LNCaP clone FGC (cell line): ENCODE measurements around the gene PARK7.
"Not testable (repeated sequence)": the region's sequence is repeated elsewhere in the genome, so short reads cannot be mapped to it uniquely, and the experiment has no call there.

Experiments used
- DNase-seq: peaks from one replicate; pipeline ENCODE4 v3.0.0-alpha.2; 2011; ENCODE audit warnings: low read depth
- H3K4me3 ChIP-seq: 2 replicates; pipeline ENCODE4 v1.5.1; 2011; ENCODE audit warnings: mild to moderate bottlenecking, low read depth, low read length, control low read depth
- TF ChIP-seq, protein P1 (sequence below): IDR thresholded peaks from 2 replicates; pipeline ENCODE4 v1.5.1; 2012; ENCODE audit warnings: mild to moderate bottlenecking; ENCODE audit not compliant: control insufficient read depth, insufficient read depth; ENCODE audit errors: extremely low read depth

PARK7 gene

DNA sequence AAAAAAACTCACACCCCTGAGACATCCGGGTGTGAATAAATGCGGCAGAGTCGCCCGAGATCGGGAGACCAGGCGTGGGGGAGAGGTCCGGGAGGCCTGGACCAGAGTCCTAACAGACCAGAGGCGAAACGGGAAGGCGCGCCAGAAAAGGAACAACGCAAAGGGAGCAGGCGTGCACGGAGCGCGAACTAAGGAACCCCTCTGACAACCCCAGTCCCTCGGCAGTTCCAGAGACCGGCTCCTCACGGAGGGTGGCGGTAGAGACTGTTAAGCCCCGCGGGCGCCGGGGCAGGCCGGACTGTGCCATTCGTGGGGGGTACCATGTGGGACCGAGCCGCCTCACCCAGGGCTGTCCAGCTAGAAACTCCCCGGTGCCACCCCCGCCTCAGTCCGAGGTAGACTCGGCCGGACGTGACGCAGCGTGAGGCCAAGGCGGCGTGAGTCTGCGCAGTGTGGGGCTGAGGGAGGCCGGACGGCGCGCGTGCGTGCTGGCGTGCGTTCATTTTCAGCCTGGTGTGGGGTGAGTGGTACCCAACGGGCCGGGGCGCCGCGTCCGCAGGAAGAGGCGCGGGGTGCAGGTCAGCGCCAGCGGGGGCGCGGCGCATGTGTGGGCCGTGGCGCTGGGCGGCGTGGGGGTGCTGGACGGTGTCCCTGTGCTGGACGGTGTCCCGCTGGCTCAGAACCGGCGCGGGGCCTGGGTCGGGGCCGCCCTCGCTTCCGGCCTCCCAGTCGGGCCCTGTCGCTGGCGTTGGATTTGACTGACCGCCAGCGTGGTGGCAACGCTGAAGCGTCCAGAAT lies at the start of gene PARK7:
PARK7 (plus strand) TSS at position 496 of the 798 bp plus-strand sequence. CDS start 1,075 bp downstream, outside the sequence.
- DNase-seq, result peak; percentile 97
- peak within 1 kb of the TSS; percentile 78 for H3K4me3 ChIP-seq
- TF ChIP-seq, protein P1, sequence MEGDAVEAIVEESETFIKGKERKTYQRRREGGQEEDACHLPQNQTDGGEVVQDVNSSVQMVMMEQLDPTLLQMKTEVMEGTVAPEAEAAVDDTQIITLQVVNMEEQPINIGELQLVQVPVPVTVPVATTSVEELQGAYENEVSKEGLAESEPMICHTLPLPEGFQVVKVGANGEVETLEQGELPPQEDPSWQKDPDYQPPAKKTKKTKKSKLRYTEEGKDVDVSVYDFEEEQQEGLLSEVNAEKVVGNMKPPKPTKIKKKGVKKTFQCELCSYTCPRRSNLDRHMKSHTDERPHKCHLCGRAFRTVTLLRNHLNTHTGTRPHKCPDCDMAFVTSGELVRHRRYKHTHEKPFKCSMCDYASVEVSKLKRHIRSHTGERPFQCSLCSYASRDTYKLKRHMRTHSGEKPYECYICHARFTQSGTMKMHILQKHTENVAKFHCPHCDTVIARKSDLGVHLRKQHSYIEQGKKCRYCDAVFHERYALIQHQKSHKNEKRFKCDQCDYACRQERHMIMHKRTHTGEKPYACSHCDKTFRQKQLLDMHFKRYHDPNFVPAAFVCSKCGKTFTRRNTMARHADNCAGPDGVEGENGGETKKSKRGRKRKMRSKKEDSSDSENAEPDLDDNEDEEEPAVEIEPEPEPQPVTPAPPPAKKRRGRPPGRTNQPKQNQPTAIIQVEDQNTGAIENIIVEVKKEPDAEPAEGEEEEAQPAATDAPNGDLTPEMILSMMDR, result peak; percentile 37; the same call in 1 of the 2 replicates

DNA sequence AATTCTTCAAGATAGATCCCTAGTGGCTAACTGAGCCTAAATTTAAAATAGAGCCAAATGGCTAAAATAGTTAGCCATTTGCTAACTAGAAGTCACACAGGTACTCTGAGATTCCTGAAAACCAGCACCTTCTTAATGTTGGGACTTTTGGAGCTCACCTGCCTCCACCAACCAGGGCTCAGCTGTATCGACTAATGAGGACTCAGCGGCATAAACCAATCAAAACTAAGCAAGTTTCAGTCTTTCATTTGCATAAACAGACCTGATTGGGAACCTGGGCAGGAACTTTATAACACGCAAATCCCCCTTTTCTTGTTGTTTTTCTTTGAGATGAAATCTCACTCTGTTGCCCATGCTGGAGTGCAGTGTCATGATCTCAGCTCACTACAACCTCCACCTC lies 49.4 kb upstream of the PARK7 start:
- no peak overlapping the region for H3K4me3 ChIP-seq
- TF ChIP-seq, protein P1, result no peak
- DNase-seq, result no peak

DNA sequence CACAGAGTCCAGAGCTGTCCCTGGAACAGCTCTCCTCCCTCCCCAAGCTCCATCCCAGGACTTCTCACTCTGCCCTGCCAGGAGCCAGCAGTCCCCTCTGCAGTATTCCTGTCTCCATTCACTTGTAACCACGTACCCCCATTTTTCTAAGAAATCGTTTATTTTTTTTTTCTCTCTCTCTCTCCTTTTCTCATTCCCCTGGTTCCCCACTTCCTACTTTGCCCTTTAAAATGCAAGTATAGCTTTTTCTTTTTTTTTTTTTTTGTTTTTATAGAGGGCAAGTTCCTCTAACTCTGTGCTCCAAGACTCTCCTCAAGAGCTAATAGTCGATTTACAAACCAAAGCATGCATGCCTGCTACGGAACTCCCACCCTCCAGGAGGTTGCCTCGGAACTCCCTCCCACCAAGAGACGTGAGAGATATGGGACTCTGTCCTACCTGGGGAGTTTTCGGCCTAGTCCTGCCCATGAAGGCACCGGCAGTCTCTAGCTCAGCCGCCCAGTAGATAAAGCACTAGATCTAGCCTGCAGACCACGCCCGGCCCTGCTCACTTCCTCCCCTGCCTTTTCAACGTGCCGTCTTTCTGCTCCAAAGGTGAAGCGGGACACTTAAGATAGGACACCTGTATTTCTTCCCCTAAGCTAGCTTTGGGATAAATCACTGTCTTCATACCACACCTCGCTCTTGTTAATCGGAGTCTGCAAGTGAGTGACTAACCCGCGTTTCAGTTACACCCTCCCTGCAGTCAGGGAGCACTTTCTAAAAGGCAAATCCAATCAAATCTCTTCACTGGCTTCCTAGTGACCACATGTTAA lies 48.6 kb upstream of the PARK7 start:
- TF ChIP-seq, protein P1, result no peak
- no peak for DNase-seq
- no peak overlapping the region for H3K4me3 ChIP-seq

DNA sequence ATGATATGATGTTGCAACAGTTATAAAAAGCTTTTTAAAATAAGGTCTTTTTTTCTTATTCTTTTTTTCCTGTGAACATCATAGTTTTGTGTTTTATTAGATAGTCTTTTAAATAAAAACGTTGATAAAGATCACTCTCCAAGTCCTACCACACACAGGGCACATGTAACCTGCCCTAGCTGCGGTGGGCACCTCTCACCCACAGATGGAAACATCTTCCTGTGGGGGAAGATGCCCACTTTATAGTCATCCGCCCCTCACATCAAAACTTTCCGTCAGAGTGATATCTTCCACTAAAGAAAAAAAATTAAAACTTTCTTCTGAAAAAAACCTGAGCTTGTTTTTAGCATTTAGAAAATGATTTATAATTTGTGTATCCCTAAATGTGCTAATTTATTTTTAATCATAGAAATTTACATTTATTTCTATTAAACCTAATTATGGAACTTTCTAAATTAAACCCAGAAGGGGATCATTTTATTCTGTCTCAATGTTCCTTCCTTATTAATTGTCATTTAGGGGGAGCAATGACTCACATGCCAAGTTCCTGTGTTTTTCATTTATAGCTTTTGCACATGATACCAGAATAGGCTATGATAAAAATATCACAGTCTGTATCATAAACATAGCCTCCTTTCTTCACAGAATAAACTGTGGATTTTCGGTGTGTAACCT lies 45.5 kb upstream of the PARK7 start:
- DNase-seq, result no peak
- TF ChIP-seq, protein P1, result no peak
- H3K4me3 ChIP-seq, result no peak overlapping the region

DNA sequence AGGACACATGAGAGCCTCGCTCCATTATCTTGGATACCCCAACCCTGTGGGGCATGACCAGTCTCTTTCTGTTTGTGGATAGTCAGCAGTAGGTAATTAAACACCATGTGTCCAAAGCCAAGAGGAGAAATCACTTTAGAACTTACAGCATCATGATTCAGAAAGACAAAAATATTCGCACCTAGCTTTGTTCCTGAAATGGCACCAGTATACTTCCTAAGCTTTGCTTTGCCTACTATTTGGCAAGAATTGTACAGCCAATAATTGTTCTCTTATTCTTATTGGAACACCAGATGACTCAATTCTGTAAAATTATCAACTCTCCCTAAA lies 45.0 kb upstream of the PARK7 start:
- H3K4me3 ChIP-seq, result no peak overlapping the region
- no peak for DNase-seq
- TF ChIP-seq, protein P1, result no peak

DNA sequence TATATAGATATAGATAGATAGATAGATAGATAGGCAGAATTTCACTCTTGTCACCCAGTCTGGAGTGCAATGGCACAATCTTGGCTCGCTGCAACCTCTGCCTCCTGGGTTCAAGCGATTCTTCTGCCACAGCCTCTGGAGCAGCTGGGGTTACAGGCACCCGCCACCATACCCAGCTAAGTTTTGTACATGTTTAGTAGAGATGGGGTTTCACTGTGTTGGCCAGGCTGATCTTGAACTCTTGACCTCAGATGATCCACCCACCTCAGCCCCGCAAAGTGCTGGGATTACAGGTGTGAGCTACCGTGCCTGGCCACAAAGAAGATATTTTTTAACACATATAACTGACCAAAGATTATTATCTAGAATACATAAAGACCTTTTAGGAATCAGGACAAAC lies 43.5 kb upstream of the PARK7 start:
- not testable (repeated sequence) for DNase-seq, H3K4me3 ChIP-seq

DNA sequence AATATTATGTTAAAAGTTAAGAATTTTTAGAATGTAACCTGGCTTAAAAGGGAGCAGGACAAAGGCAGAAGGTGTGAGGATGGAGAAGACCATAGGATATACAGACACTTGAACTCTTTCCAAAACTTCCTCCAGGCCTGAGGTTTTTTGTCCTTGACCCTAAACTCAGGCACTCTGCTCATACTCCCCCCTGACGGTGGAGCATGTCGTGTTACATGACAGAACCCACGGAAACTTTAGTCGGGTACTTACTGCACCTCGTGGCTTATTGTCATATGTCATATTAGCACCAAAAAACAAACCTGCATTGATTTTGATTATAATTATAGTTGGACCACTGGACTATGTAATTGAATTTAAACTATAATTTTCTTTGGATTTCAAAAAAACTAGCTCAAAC lies 41.6 kb upstream of the PARK7 start:
- H3K4me3 ChIP-seq, result no peak overlapping the region
- TF ChIP-seq, protein P1, result no peak
- no peak for DNase-seq
